HepG2 (cell line): Measurements from ENCODE around the gene C22orf15. TPM values are rescaled to one million over a fixed set of nuclear protein-coding genes. Genes with fewer than 3 reads are reported as not detected.

Source experiments
- FIP1L1 ChIP-seq: fragments of 200-400 bp; formaldehyde crosslinking; IDR thresholded peaks from 2 replicates; pipeline ENCODE4 v1.6.1; 2018; ENCODE audit warnings: low read depth, mild to moderate bottlenecking, low read length, moderate library complexity, borderline replicate concordance; ENCODE audit not compliant: insufficient read depth
- IKZF4 ChIP-seq: sonication (generic); formaldehyde crosslinking; IDR thresholded peaks from 2 replicates; pipeline ENCODE4 v1.5.1; 2020; ENCODE audit warnings: borderline replicate concordance, mild to moderate bottlenecking, low read depth, missing genetic modification reagents; ENCODE audit errors: not compliant biosample characterization
- KLF15 ChIP-seq: sonication (generic); formaldehyde crosslinking; IDR thresholded peaks from 2 replicates; pipeline ENCODE4 v1.8.1; 2023; ENCODE audit warnings: borderline replicate concordance, mild to moderate bottlenecking, inconsistent platforms, missing genetic modification reagents, mixed read lengths
- POLR2AphosphoS5 ChIP-seq: IDR thresholded peaks from 2 replicates; pipeline ENCODE4 v1.6.1; 2012; ENCODE audit warnings: low read depth, low read length
- SAP130 ChIP-seq: IDR thresholded peaks from 2 replicates; pipeline ENCODE4 v1.6.1; 2016; ENCODE audit warnings: low read depth
- SNAI1 ChIP-seq: sonication (generic); formaldehyde crosslinking; IDR thresholded peaks from 2 replicates; pipeline ENCODE4 v1.5.0; 2020; ENCODE audit warnings: mild to moderate bottlenecking, missing genetic modification reagents, borderline replicate concordance
- SOX6 ChIP-seq, 2 experiments: fragments of 450-650 bp in 1 of 2; sonication (generic) in 1 of 2; formaldehyde crosslinking in 1 of 2; IDR thresholded peaks; 2 replicates each; pipeline versions ENCODE4 v1.4.0 to v1.6.1; 2017 to 2020; ENCODE audit warnings: antibody characterized with exemption in 1 of 2, mild to moderate bottlenecking in 1 of 2, missing genetic modification reagents in 1 of 2
- THYN1 ChIP-seq: sonication (generic); formaldehyde crosslinking; IDR thresholded peaks from 2 replicates; pipeline ENCODE4 v1.8.1; 2023; ENCODE audit warnings: low read depth, mild to moderate bottlenecking, moderate library complexity, missing genetic modification reagents, borderline replicate concordance
- ZBTB3 ChIP-seq: sonication (generic); formaldehyde crosslinking; IDR thresholded peaks from 2 replicates; pipeline ENCODE4 v1.4.0; 2020; ENCODE audit warnings: low read depth, mild to moderate bottlenecking, moderate library complexity, missing genetic modification reagents, borderline replicate concordance
- ZNF562 ChIP-seq: sonication (generic); formaldehyde crosslinking; IDR thresholded peaks from 2 replicates; pipeline ENCODE4 v1.8.0; 2022; ENCODE audit warnings: missing genetic modification reagents, borderline replicate concordance
- ZNF619 ChIP-seq: sonication (generic); formaldehyde crosslinking; IDR thresholded peaks from 2 replicates; pipeline ENCODE4 v1.4.0; 2020; ENCODE audit warnings: mild to moderate bottlenecking, missing genetic modification reagents
- ZNF777 ChIP-seq: sonication (generic); formaldehyde crosslinking; IDR thresholded peaks from 2 replicates; pipeline ENCODE4 v1.4.0; 2020; ENCODE audit warnings: missing genetic modification reagents
- polyA plus RNA-seq, 8 experiments: library from polyadenylated mRNA; depleted of rRNA in 3 of 8; stranded (reverse) in 7 of 8; unstranded in 1 of 8; fragments of >200 nt; fragmentation: Illumina TruSeq in 4 of 8; extraction: Trizol in 4 of 8; gene quantifications; 2 replicates each; pipeline versions ENCODE4 v1.2.1 to v1.2.3, GENCODE V29; 2011 to 2016; ENCODE audit warnings: low read depth in 4 of 8, missing spikeins in 1 of 8, mixed read lengths in 1 of 8; ENCODE audit not compliant: insufficient read depth in 1 of 8
- total RNA-seq, 5 experiments: library from RNA; depleted of rRNA; stranded (reverse); fragments of >200 nt; fragmentation: Illumina TruSeq; extraction: Trizol; gene quantifications; 2 replicates each; pipeline ENCODE4 v1.2.3, GENCODE V29; 2016; ENCODE audit warnings: low read depth in 1 of 5
- TF ChIP-seq, protein P1 (sequence below): IDR thresholded peaks from 2 replicates; pipeline ENCODE4 v1.6.1; 2016; ENCODE audit warnings: low read depth, missing genetic modification reagents, missing compliant biosample characterization
- TF ChIP-seq, protein P2 (sequence below): sonication (generic); formaldehyde crosslinking; IDR thresholded peaks from 2 replicates; pipeline ENCODE4 v1.4.0; 2020; ENCODE audit warnings: missing genetic modification reagents
- TF ChIP-seq, protein P3 (sequence below): sonication (generic); formaldehyde crosslinking; IDR thresholded peaks from 2 replicates; pipeline ENCODE4 v1.8.0; 2022; ENCODE audit warnings: missing genetic modification reagents, mild to moderate bottlenecking, moderate library complexity, borderline replicate concordance

Gene C22orf15
- total and polyA plus RNA-seq, 2 of the 13 experiments (the other 11 are each of a cell fraction or from before 2014, with no cell fraction given) = not detected

DNA sequence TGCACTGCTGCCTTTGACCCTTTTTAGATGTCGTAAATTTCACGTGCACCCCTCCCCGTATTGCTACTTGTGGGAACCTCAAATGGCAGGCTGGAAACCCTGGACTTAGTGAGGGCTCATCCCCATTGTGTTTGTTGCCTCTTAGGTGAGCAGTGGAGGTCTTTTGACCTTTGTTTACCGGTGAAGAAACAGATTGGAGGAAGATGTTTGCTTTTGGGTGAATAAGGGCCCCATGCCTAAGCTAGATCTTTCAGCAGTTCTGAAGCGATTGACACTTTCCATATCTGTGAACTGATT is 24.8 kb downstream of the C22orf15 start (continued):
- TF ChIP-seq ZNF619 (CRISPR knock-in tag) = no peak
- TF ChIP-seq ZBTB3 (CRISPR knock-in tag) = no peak
- TF ChIP-seq, protein P1, sequence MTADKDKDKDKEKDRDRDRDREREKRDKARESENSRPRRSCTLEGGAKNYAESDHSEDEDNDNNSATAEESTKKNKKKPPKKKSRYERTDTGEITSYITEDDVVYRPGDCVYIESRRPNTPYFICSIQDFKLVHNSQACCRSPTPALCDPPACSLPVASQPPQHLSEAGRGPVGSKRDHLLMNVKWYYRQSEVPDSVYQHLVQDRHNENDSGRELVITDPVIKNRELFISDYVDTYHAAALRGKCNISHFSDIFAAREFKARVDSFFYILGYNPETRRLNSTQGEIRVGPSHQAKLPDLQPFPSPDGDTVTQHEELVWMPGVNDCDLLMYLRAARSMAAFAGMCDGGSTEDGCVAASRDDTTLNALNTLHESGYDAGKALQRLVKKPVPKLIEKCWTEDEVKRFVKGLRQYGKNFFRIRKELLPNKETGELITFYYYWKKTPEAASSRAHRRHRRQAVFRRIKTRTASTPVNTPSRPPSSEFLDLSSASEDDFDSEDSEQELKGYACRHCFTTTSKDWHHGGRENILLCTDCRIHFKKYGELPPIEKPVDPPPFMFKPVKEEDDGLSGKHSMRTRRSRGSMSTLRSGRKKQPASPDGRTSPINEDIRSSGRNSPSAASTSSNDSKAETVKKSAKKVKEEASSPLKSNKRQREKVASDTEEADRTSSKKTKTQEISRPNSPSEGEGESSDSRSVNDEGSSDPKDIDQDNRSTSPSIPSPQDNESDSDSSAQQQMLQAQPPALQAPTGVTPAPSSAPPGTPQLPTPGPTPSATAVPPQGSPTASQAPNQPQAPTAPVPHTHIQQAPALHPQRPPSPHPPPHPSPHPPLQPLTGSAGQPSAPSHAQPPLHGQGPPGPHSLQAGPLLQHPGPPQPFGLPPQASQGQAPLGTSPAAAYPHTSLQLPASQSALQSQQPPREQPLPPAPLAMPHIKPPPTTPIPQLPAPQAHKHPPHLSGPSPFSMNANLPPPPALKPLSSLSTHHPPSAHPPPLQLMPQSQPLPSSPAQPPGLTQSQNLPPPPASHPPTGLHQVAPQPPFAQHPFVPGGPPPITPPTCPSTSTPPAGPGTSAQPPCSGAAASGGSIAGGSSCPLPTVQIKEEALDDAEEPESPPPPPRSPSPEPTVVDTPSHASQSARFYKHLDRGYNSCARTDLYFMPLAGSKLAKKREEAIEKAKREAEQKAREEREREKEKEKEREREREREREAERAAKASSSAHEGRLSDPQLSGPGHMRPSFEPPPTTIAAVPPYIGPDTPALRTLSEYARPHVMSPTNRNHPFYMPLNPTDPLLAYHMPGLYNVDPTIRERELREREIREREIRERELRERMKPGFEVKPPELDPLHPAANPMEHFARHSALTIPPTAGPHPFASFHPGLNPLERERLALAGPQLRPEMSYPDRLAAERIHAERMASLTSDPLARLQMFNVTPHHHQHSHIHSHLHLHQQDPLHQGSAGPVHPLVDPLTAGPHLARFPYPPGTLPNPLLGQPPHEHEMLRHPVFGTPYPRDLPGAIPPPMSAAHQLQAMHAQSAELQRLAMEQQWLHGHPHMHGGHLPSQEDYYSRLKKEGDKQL (CRISPR knock-in tag) = no peak
- no peak for TF ChIP-seq ZNF777 (CRISPR knock-in tag)
- no peak for TF ChIP-seq THYN1 (CRISPR knock-in tag)
- no peak for TF ChIP-seq KLF15 (CRISPR knock-in tag)
- peak; percentile 12 for TF ChIP-seq SAP130 (CRISPR knock-in tag)
- no peak for TF ChIP-seq SOX6 (IDR thresholded peaks at IDR 0.05)
- TF ChIP-seq SOX6 (CRISPR knock-in tag; IDR thresholded peaks at IDR 0.05) = peak; percentile 6
- TF ChIP-seq IKZF4 (CRISPR knock-in tag) = no peak
- no peak for TF ChIP-seq ZNF562
- TF ChIP-seq, protein P2, sequence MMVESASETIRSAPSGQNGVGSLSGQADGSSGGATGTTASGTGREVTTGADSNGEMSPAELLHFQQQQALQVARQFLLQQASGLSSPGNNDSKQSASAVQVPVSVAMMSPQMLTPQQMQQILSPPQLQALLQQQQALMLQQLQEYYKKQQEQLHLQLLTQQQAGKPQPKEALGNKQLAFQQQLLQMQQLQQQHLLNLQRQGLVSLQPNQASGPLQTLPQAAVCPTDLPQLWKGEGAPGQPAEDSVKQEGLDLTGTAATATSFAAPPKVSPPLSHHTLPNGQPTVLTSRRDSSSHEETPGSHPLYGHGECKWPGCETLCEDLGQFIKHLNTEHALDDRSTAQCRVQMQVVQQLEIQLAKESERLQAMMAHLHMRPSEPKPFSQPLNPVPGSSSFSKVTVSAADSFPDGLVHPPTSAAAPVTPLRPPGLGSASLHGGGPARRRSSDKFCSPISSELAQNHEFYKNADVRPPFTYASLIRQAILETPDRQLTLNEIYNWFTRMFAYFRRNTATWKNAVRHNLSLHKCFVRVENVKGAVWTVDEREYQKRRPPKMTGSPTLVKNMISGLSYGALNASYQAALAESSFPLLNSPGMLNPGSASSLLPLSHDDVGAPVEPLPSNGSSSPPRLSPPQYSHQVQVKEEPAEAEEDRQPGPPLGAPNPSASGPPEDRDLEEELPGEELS (CRISPR knock-in tag) = 0 out of 2 replicates have a peak, but pooled peaks have one; percentile 4
- no peak for TF ChIP-seq FIP1L1
- no peak for TF ChIP-seq SNAI1 (CRISPR knock-in tag)
- TF ChIP-seq, protein P3, sequence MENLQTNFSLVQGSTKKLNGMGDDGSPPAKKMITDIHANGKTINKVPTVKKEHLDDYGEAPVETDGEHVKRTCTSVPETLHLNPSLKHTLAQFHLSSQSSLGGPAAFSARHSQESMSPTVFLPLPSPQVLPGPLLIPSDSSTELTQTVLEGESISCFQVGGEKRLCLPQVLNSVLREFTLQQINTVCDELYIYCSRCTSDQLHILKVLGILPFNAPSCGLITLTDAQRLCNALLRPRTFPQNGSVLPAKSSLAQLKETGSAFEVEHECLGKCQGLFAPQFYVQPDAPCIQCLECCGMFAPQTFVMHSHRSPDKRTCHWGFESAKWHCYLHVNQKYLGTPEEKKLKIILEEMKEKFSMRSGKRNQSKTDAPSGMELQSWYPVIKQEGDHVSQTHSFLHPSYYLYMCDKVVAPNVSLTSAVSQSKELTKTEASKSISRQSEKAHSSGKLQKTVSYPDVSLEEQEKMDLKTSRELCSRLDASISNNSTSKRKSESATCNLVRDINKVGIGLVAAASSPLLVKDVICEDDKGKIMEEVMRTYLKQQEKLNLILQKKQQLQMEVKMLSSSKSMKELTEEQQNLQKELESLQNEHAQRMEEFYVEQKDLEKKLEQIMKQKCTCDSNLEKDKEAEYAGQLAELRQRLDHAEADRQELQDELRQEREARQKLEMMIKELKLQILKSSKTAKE = no peak
- no peak for TF ChIP-seq POLR2AphosphoS5
